ENCODE data around the gene DEAF1.
"Not testable (repeated sequence)": the region's sequence is repeated elsewhere in the genome, so short reads cannot be mapped to it uniquely, and the experiment has no call there.

DNA sequence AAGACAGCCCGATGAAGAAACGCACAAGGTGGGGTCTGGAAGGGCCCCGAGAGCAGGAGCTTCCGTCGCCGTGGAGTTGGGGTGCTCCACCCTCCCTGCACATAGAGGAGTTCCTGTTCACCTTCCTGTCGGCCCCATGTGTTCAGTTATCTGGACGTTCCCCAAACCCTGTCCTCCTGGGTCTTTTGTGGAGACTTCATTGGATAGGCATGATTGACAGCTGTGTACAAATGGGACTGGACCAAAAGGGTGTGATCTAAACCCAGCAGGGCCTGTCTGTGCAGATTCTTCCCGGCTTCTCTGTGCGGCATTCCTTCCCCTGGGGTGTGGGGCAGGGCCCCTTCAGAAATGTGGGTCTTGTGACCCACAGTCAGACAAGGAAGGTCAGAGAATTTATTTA is 42.9 kb upstream of the DEAF1 start:
- TF ChIP-seq, protein P1, sequence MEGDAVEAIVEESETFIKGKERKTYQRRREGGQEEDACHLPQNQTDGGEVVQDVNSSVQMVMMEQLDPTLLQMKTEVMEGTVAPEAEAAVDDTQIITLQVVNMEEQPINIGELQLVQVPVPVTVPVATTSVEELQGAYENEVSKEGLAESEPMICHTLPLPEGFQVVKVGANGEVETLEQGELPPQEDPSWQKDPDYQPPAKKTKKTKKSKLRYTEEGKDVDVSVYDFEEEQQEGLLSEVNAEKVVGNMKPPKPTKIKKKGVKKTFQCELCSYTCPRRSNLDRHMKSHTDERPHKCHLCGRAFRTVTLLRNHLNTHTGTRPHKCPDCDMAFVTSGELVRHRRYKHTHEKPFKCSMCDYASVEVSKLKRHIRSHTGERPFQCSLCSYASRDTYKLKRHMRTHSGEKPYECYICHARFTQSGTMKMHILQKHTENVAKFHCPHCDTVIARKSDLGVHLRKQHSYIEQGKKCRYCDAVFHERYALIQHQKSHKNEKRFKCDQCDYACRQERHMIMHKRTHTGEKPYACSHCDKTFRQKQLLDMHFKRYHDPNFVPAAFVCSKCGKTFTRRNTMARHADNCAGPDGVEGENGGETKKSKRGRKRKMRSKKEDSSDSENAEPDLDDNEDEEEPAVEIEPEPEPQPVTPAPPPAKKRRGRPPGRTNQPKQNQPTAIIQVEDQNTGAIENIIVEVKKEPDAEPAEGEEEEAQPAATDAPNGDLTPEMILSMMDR (conservative IDR thresholded peaks at IDR 0.05 in 1 of 2, IDR thresholded peaks at IDR 0.05 in 1 of 2; ENCODE audit: extremely low read depth in 1 of 2, insufficient read depth in 1 of 2, low read depth in 1 of 2, low read length in 2 of 2): not testable (repeated sequence)
- not testable (repeated sequence) for TF ChIP-seq EZH2 (IDR thresholded peaks at IDR 0.05; ENCODE audit: borderline replicate concordance, low read length)
